ENCODE results near the gene IDI2.
"Not testable (repeated sequence)": the region's sequence is repeated elsewhere in the genome, so short reads cannot be mapped to it uniquely, and the experiment has no call there.

The IDI2 gene

DNA sequence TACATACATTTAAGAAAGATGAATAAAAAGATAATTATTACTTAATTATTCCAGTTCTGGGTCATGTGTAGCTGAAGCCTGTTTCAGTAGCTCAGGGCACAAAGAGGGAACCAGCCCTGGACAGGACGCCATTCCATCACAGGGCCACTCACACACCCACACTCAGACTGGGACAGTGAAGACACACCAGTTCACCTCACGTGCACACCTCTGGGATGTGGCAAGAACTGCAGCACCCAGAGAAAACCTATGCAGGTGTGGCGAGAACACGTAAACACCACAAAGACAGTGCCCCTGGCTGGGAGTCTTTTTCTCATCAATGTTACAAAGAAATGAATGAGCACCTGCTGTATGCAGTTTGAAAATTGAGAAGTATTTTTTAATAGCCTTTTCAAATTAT lies 24.9 kb upstream of the IDI2 start:
- peaks cover 71% of the 10 kb centered on the region for H3K4me1 Mint-ChIP-seq
- H3K4me3 Mint-ChIP-seq: peak overlapping the region; percentile 51 to 96
- ATAC-seq: no peak
- DNase-seq: peak; percentile 22 to 54
- no peak overlapping the region for H3K27ac Mint-ChIP-seq
- no peaks in the 10 kb centered on the region for H3K27me3 Mint-ChIP-seq
- no peaks in the 10 kb centered on the region for H3K9me3 Mint-ChIP-seq

DNA sequence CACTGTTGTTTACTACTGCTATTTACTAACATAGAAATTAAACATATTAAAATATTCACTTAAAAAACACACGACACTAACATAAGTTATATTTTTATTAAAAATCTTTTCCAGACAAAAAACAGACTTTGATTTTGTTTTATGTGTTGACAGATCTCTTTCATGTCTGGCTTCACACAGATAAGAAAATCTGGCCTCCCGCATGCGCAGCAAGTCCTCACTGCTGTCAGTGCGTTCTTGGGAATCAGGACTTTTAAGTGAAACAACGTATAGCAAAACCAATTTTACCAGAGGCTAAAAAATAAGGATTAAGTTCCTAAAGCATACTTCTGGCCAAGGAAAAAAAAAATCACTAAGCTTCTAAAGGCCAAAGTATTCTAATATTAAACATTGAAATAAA lies 24.5 kb upstream of the IDI2 start:
- no peaks in the 10 kb centered on the region for H3K27me3 Mint-ChIP-seq
- no peak for DNase-seq
- H3K9me3 Mint-ChIP-seq: no peaks in the 10 kb centered on the region
- peaks cover 71% of the 10 kb centered on the region for H3K4me1 Mint-ChIP-seq
- no peak for ATAC-seq
- H3K4me3 Mint-ChIP-seq: peak overlapping the region; percentile 96
- H3K27ac Mint-ChIP-seq: peak overlapping the region in 1 of 2 donors; percentile 96

DNA sequence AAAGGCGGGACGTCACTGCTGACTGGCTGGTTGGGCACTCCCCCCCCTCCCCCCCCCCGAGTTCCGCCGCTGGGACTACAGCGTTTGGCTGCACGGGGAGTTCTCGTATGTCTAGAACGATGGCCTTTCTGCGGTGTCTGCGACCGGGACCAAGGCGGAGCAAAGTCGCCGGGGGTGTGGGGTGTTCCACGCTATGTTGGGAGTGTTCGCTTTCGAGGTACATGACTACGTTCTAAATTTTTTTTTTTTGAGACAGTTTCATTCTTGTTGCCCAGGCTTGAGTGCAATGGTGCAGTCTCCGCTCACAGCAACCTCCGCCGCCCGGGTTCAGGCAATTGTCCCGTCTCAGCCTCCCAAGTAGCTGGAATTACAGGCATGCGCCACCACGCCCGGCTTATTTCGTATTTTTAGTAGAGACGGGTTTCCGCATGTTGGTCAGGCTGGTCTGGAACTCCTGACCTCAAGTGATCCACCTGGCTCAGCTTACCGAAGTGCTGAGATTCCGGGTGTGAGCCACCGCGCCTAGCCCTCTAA lies 23.8 kb upstream of the IDI2 start:
- no peaks in the 10 kb centered on the region for H3K27me3 Mint-ChIP-seq
- peak overlapping the region; percentile 96 for H3K4me3 Mint-ChIP-seq
- H3K4me1 Mint-ChIP-seq: peaks cover 71% of the 10 kb centered on the region
- DNase-seq (no peak), ATAC-seq (peak; percentile 0)
- no peaks in the 10 kb centered on the region for H3K9me3 Mint-ChIP-seq
- peak overlapping the region; percentile 96 to 98 for H3K27ac Mint-ChIP-seq

DNA sequence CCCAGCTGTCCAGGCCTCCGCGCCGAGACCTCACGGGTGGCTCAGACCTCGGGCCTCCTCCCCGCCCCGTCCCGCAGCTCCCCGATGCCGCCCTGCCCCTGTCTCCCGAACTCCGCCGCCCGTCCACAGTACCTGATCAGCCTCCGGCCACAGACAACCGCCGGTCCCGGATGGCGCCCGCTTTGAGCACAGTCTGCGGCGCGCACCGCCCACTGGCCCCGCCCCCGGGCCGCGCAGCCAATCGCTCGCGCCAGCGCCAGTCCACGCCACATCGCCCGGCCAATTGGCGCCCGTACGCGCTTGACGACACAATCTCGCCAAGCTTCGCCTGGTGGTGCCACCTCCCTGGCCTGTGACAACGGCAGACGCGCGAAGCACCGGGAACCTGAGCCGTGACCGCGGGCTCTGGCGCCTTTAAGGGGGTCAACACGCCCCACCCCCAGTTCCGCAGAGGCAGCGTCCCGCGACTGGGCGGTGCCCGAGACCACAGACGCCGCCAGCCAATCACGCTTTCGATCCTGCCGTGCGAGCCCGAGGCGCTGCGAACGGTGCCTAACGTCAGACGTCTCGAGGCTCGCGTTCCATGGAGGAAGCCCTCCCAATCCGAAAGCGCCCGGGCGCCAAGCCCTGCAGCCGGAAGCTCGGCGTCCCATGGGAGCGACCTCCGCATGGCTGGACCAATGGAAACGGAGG lies 23.2 kb upstream of the IDI2 start, which contains the start of gene IDI1:
TSS of gene IDI1 (minus strand) at position 388 of the 693 bp plus-strand sequence. CDS start at position 272, 116 bp downstream.
- Mint-ChIP-seq H3K9me3 (no peaks in the 10 kb centered on the region), H3K4me3 (peak within 1 kb of the TSS; percentile 96), H3K27ac (peak within 1 kb of the TSS; percentile 96 to 98), H3K27me3 (no peaks in the 10 kb centered on the region), H3K4me1 (peaks cover 71% of the 10 kb centered on the region)
- DNase-seq (peak; percentile 98), ATAC-seq (peak; percentile 91)

- Mint-ChIP-seq H3K4me3 (peak overlapping the region; percentile 96), H3K9me3 (no peaks in the 10 kb centered on the region), H3K27me3 (no peaks in the 10 kb centered on the region), H3K4me1 (peaks cover 71% of the 10 kb centered on the region), H3K27ac (peak overlapping the region; percentile 96 to 98)
- no peak for DNase-seq
- ATAC-seq: peak; percentile 35
Measured at GRCh38 chr10:1048349-1048731, 22.7 kb upstream of the IDI2 start.

DNA sequence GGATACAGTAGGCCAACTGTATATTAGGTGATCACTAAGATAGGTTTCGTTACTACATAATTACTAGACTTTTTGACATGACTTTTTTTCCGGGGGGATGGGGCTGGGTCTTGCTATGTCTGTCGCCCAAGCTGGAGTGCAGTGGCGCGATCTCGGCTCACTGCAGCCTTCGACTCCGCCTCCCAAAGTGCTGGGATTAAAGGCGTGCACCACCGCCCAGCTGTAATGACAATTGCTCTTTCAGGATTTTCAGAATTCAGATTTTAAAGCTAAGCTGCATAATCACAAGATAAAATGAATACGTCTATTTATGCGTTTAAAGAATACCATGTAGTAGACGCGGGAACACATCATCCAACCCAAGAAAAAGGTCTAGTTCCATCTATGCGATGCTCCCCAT lies 22.3 kb upstream of the IDI2 start:
- DNase-seq (peak in 1 of 2 donors; percentile 21), ATAC-seq (no peak)
- H3K27ac Mint-ChIP-seq: peak overlapping the region; percentile 96 to 98
- no peaks in the 10 kb centered on the region for H3K9me3 Mint-ChIP-seq
- H3K4me3 Mint-ChIP-seq: peak overlapping the region; percentile 96
- no peaks in the 10 kb centered on the region for H3K27me3 Mint-ChIP-seq
- peaks cover 71% of the 10 kb centered on the region for H3K4me1 Mint-ChIP-seq

DNA sequence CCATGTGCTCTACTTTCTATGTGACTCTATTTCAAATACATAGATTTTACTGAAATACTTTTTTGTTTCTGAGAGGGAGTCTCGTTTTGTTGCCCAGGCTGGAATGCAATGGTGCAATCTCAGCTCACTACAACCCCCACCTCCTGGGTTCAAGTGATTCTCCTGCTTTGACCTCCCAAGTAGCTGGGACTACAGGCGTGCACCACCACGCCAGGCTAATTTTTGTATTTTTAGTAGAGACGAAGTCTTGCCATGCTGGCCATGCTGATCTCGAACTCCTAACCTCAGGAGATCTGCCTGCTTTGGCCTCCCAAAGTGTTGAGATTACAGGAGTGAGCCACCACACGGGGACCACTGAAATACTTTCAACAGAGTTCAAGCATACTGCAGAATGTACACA lies 19.8 kb upstream of the IDI2 start:
- H3K27me3 Mint-ChIP-seq: no peaks in the 10 kb centered on the region
- H3K4me3 Mint-ChIP-seq: peak overlapping the region; percentile 70 to 80
- ATAC-seq (no peak), DNase-seq (no peak)
- H3K27ac Mint-ChIP-seq: peak overlapping the region; percentile 49 to 84
- peaks cover 46% of the 10 kb centered on the region for H3K4me1 Mint-ChIP-seq
- no peaks in the 10 kb centered on the region for H3K9me3 Mint-ChIP-seq

DNA sequence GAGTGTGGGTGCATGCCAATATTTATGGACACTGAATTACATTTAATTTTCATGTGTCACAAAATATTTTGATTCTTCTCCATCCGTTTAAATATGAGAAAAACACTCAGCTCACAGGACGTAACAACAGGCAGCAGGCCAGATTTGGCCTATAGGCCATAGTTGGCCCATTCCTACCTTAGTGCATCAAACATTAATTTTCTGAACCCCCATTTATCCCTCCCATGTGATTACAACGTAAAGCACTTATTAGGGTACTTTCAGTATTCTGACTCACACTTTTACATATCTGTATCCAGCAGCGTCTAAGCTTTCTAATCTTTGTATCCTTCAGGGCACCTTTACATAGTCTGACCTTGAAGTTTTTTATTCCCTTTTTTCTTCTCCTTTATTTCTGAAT lies 19.3 kb upstream of the IDI2 start:
- ATAC-seq: no peak
- Mint-ChIP-seq H3K27me3 (no peaks in the 10 kb centered on the region), H3K27ac (peak overlapping the region; percentile 49 to 84), H3K4me3 (peak overlapping the region; percentile 70 to 80), H3K9me3 (no peaks in the 10 kb centered on the region), H3K4me1 (peaks cover 43% of the 10 kb centered on the region)
- DNase-seq: no peak

DNA sequence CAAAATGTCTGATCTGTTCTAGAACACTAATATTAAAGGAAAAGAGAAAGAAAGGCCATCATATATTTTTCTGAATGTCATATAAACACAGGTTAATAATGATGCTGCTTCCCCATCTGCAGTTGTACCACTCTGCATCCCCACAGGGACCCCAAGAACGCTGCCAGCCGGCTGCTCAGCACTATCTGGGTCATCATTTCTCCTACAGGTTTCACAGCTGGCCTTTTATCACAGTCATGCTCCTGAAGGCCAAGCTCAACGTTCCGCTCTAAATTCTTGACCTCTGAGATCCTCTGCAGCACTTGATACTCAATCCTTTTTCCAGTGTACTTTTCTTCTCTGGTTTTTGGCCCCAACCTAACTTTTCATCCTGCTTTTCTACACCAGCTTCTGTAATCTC lies 18.5 kb upstream of the IDI2 start:
- ATAC-seq (no peak), DNase-seq (no peak)
- Mint-ChIP-seq H3K4me3 (peak overlapping the region; percentile 70 to 80), H3K9me3 (no peaks in the 10 kb centered on the region), H3K27me3 (no peaks in the 10 kb centered on the region), H3K4me1 (peaks cover 43% of the 10 kb centered on the region), H3K27ac (peak overlapping the region; percentile 91 to 97)

- no peaks in the 10 kb centered on the region for H3K9me3 Mint-ChIP-seq
- H3K27me3 Mint-ChIP-seq: no peaks in the 10 kb centered on the region
- H3K4me3 Mint-ChIP-seq: peak overlapping the region; percentile 70 to 80
- ATAC-seq (peak; percentile 70), DNase-seq (peak in 1 of 2 donors; percentile 42)
- H3K27ac Mint-ChIP-seq: peak overlapping the region; percentile 91 to 97
- peaks cover 43% of the 10 kb centered on the region for H3K4me1 Mint-ChIP-seq
Measured at GRCh38 chr10:1043532-1043995, 17.9 kb upstream of the IDI2 start.

GRCh38 chr10:1041514-1041913 lies 15.9 kb upstream of the IDI2 start:
- DNase-seq (no peak), ATAC-seq (no peak)
- no peaks in the 10 kb centered on the region for H3K9me3 Mint-ChIP-seq
- H3K27ac Mint-ChIP-seq: no peak overlapping the region
- peaks cover 41% of the 10 kb centered on the region for H3K4me1 Mint-ChIP-seq
- H3K27me3 Mint-ChIP-seq: no peaks in the 10 kb centered on the region
- H3K4me3 Mint-ChIP-seq: no peak overlapping the region

DNA sequence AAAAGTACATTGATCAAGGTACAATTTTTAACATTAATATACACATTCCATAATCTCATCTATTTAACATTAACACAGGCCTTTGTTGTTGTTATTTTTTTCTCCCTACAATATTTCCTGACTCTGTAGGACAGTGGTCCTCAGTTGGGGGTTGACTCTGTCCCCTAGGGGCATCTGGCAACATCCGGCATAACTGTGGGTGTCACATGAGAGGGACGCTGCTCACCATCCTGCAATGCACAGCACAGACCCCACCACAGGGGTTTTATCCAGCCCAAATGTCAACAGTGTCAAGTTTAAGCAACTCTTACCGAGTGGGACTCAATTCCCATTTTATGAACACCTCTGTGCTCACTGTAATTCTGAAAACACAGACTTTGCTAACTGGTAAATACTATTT lies 14.5 kb upstream of the IDI2 start:
- no peak overlapping the region for H3K27ac Mint-ChIP-seq
- no peaks in the 10 kb centered on the region for H3K9me3 Mint-ChIP-seq
- H3K4me1 Mint-ChIP-seq: peaks cover 37% of the 10 kb centered on the region
- H3K4me3 Mint-ChIP-seq: no peak overlapping the region
- DNase-seq (no peak), ATAC-seq (no peak)
- no peaks in the 10 kb centered on the region for H3K27me3 Mint-ChIP-seq

GRCh38 chr10:1038769-1039168 lies 13.1 kb upstream of the IDI2 start:
- not testable (repeated sequence) for H3K9me3 Mint-ChIP-seq, ATAC-seq

GRCh38 chr10:1037098-1037497 lies 11.4 kb upstream of the IDI2 start:
- Mint-ChIP-seq H3K4me1 (peaks cover 15% of the 10 kb centered on the region), H3K27me3 (no peaks in the 10 kb centered on the region), H3K9me3 (no peaks in the 10 kb centered on the region), H3K27ac (no peak overlapping the region), H3K4me3 (no peak overlapping the region)
- DNase-seq: no peak
- ATAC-seq: no peak

More at GRCh38 chr10:1038769-1039168, 13.1 kb upstream of the IDI2 start:
- H3K4me3 Mint-ChIP-seq, H3K27me3 Mint-ChIP-seq, H3K27ac Mint-ChIP-seq, DNase-seq: not testable (repeated sequence)
- peaks cover 23% of the 10 kb centered on the region for H3K4me1 Mint-ChIP-seq

- no peak overlapping the region for H3K27ac Mint-ChIP-seq
- ATAC-seq: peak; percentile 45
- no peaks in the 10 kb centered on the region for H3K9me3 Mint-ChIP-seq
- peaks cover 15% of the 10 kb centered on the region for H3K4me1 Mint-ChIP-seq
- no peaks in the 10 kb centered on the region for H3K27me3 Mint-ChIP-seq
- DNase-seq: no peak
- H3K4me3 Mint-ChIP-seq: no peak overlapping the region
Measured at GRCh38 chr10:1036341-1036791, 10.7 kb upstream of the IDI2 start.

GRCh38 chr10:1035201-1035600 lies 9.5 kb upstream of the IDI2 start:
- DNase-seq (no peak), ATAC-seq (no peak)
- H3K27ac Mint-ChIP-seq: no peak overlapping the region
- no peaks in the 10 kb centered on the region for H3K9me3 Mint-ChIP-seq
- H3K4me1 Mint-ChIP-seq: peaks cover 15% of the 10 kb centered on the region
- no peaks in the 10 kb centered on the region for H3K27me3 Mint-ChIP-seq
- no peak overlapping the region for H3K4me3 Mint-ChIP-seq
